Measurements from ENCODE around the gene TYW1. TPM values are rescaled to one million over a fixed set of nuclear protein-coding genes. Genes with fewer than 3 reads are reported as not detected.
"Not testable (repeated sequence)": the region's sequence is repeated elsewhere in the genome, so short reads cannot be mapped to it uniquely, and the experiment has no call there.

Gene TYW1
- total RNA-seq, 1 experiment from 2014 or later = 13.2 TPM

- DNase-seq (ENCODE audit: low read depth) = not testable (repeated sequence)
Observed at GRCh38 chr7:67242871-67243270, 246.2 kb downstream of the TYW1 start.

DNA sequence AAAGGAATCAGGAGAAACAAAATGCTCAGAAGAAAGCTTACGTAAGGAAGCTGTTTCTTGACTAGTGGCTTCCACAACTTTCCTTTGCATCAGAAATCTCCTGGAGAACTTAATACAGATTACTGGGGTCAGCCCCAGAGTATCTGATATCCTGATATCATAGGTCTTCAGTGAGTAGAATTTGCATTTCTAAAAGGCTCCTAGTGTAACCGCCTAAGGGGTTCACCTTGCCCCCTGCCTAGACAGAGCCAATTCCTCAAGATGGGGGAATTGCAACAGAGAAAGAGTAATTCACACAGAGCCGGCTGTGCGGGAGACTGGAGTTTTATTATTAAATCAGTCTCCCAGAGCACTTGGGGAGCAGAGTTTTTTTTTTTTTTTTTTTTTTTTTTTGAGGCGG, 251.7 kb downstream of the TYW1 start:
- not testable (repeated sequence) for DNase-seq (ENCODE audit: low read depth)

- DNase-seq (ENCODE audit: low read depth) = no peak
Observed at GRCh38 chr7:67251986-67252558, 255.4 kb downstream of the TYW1 start.

GRCh38 chr7:67255076-67255475, 258.4 kb downstream of the TYW1 start:
- DNase-seq (ENCODE audit: low read depth) = not testable (repeated sequence)

DNA sequence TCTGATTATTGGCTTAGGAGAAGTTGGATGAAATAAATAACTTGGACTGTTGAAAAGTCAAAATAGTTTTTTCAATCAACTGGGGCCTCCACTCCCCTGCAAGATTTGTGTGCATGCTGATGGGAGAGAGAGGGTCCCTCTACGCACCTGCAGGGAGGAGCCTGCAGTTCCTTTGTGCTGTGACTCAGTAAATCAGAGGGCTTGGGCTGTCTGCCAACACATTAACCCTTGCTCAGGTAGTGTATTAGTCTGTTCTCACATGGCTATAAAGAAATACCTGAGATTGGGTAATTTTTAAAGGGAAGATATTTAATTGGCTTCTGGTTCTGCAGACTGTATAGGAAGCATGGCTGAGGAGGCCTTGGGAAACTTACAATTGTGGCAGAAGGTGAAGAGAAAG, 261.1 kb downstream of the TYW1 start:
- DNase-seq (ENCODE audit: low read depth) = not testable (repeated sequence)

DNA sequence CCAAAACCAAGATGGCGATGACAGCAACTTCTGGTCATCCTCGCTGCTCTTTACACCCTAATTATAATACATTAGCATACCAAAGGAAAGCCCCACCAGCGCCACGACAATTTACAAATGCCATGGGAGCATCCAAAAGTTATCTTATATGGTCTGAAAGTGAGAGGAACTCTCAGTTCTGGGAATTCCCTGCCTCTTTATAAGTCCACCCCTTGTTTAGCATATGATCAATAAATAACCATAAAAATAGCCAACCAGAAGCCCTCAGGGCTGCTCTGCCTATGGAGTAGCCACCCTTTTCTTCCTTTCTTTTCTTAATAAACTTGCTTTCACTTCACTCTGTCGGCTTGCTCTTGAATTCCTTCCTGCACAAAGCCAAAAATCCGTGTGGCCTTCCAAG, 262.7 kb downstream of the TYW1 start:
- not testable (repeated sequence) for DNase-seq (ENCODE audit: low read depth)

GRCh38 chr7:67260166-67260586, 263.5 kb downstream of the TYW1 start:
- DNase-seq (ENCODE audit: low read depth) = not testable (repeated sequence)

GRCh38 chr7:67264000-67264399, 267.4 kb downstream of the TYW1 start:
- not testable (repeated sequence) for DNase-seq (ENCODE audit: low read depth)

DNA sequence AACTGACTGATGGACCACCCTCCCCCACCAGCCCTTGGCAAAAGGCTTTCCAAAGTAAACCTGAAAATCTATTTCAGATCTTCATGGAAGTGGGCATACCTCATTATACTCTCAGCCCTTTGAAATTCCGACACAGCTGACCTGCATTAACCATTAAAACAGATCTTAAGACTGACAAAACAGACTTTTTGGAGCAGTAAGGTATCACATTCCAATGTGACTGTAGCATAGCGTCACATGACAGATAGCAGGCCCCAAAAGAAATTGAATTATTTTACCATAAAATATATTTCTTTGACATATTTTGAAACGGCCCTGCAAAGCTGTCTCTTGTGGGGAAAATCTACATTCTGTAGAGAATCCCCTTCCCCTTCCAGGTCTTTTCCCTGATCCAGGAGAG, 269.4 kb downstream of the TYW1 start:
- not testable (repeated sequence) for DNase-seq (ENCODE audit: low read depth)

GRCh38 chr7:67267914-67268313, 271.3 kb downstream of the TYW1 start:
- no peak for DNase-seq (ENCODE audit: low read depth)

GRCh38 chr7:67269916-67270315, 273.3 kb downstream of the TYW1 start:
- DNase-seq (ENCODE audit: low read depth) = not testable (repeated sequence)

Small RNA genes within 50 kb of the gene (small RNA-seq; reads per million reads assigned to genes)
- gene AC073089.1 (not detected), gene MIR4650-1 (not detected), gene RN7SL43P (not detected)

Other genes with a start within 250 kb of the TYW1 start
- 101 and 108 TPM in 2 replicates for gene TMEM248, start 75.6 kb upstream of the TYW1 start, total RNA-seq (2014; rRNA removed; shearing (Covaris generic))
- gene SBDS, start 1.2 kb upstream of the TYW1 start, total RNA-seq (2014; rRNA removed; shearing (Covaris generic)) = 102 and 108 TPM in 2 replicates

All from HT1080 (cell line).